H9 (cell line): Measurements from ENCODE around the gene MDH2. TPM values are rescaled to one million over a fixed set of nuclear protein-coding genes. Genes with fewer than 3 reads are reported as not detected.

Source experiments
- DNase-seq: peaks from one replicate; pipeline ENCODE4 v3.0.0-alpha.2; 2017
- H2AFZ ChIP-seq: one replicate; pipeline ENCODE4 v1.6.1; 2013; ENCODE audit warnings: mild to moderate bottlenecking, low read length, control low read depth, moderate library complexity
- H2AK5ac ChIP-seq: 2 replicates; pipeline ENCODE4 v1.6.1; 2013; ENCODE audit warnings: low read length, control low read depth, mixed read lengths; ENCODE audit not compliant: insufficient read length
- H2BK120ac ChIP-seq: one replicate; pipeline ENCODE4 v1.6.1; 2013; ENCODE audit warnings: low read depth, mild to moderate bottlenecking, low read length, control low read depth, inconsistent platforms; ENCODE audit not compliant: poor library complexity, severe bottlenecking
- H2BK12ac ChIP-seq: 2 replicates; pipeline ENCODE4 v1.6.1; 2013; ENCODE audit warnings: low read length, control low read depth, mixed read lengths, low read depth; ENCODE audit not compliant: insufficient read length
- H2BK15ac ChIP-seq: 2 replicates; pipeline ENCODE4 v1.6.1; 2013; ENCODE audit warnings: low read depth, low read length, control low read depth
- H2BK20ac ChIP-seq: one replicate; pipeline ENCODE4 v1.6.1; 2013; ENCODE audit warnings: low read depth, mild to moderate bottlenecking, low read length, control low read depth, inconsistent platforms; ENCODE audit not compliant: poor library complexity, severe bottlenecking
- H2BK5ac ChIP-seq: 2 replicates; pipeline ENCODE4 v1.6.1; 2013; ENCODE audit warnings: low read length, control low read depth, mixed read lengths; ENCODE audit not compliant: insufficient read length
- H3K14ac ChIP-seq: 2 replicates; pipeline ENCODE4 v1.6.1; 2013; ENCODE audit warnings: low read length, control low read depth; ENCODE audit not compliant: insufficient read depth
- H3K18ac ChIP-seq: 2 replicates; pipeline ENCODE4 v1.6.1; 2013; ENCODE audit warnings: low read depth, mild to moderate bottlenecking, mixed read lengths, low read length, control low read depth; ENCODE audit not compliant: insufficient read length
- H3K23ac ChIP-seq: 2 replicates; pipeline ENCODE4 v1.6.1; 2013; ENCODE audit warnings: low read length, control low read depth, mixed read lengths, low read depth; ENCODE audit not compliant: insufficient read length
- H3K23me2 ChIP-seq: 2 replicates; pipeline ENCODE4 v1.6.1; 2013; ENCODE audit warnings: low read depth, mild to moderate bottlenecking, mixed read lengths, low read length, control low read depth; ENCODE audit not compliant: insufficient read length, poor library complexity, severe bottlenecking
- H3K27ac ChIP-seq: 2 replicates; pipeline ENCODE4 v1.5.1; 2013; ENCODE audit warnings: low read length, control low read depth, mixed read lengths, low read depth; ENCODE audit not compliant: insufficient read length
- H3K27me3 ChIP-seq: 2 replicates; pipeline ENCODE4 v1.6.1; 2013; ENCODE audit warnings: low read length, control low read depth, inconsistent platforms; ENCODE audit not compliant: insufficient read depth
- H3K4ac ChIP-seq: 2 replicates; pipeline ENCODE4 v1.6.1; 2013; ENCODE audit warnings: low read depth, mild to moderate bottlenecking, control low read depth, inconsistent platforms, low read length, moderate library complexity
- H3K4me1 ChIP-seq: 2 replicates; pipeline ENCODE4 v1.6.1; 2013; ENCODE audit warnings: low read length, control low read depth, inconsistent platforms; ENCODE audit not compliant: insufficient read depth
- H3K4me2 ChIP-seq: 2 replicates; pipeline ENCODE4 v1.6.1; 2013; ENCODE audit warnings: low read length, control low read depth, mixed read lengths; ENCODE audit not compliant: insufficient read length, insufficient read depth
- H3K56ac ChIP-seq: 2 replicates; pipeline ENCODE4 v1.6.1; 2013; ENCODE audit warnings: low read depth, mild to moderate bottlenecking, mixed read lengths, low read length, control low read depth; ENCODE audit not compliant: insufficient read length
- H3K79me1 ChIP-seq: 2 replicates; pipeline ENCODE4 v1.6.1; 2013; ENCODE audit warnings: low read depth, mild to moderate bottlenecking, moderate library complexity, low read length, control low read depth, inconsistent platforms; ENCODE audit not compliant: insufficient read depth, poor library complexity, severe bottlenecking
- H3K79me2 ChIP-seq: 2 replicates; pipeline ENCODE4 v1.6.1; 2013; ENCODE audit warnings: low read length, control low read depth, inconsistent platforms; ENCODE audit not compliant: insufficient read depth
- H3K9ac ChIP-seq: 2 replicates; pipeline ENCODE4 v1.6.1; 2013; ENCODE audit warnings: low read length, control low read depth, mixed read lengths; ENCODE audit not compliant: insufficient read length; ENCODE audit errors: extremely low read depth
- H3K9me3 ChIP-seq: one replicate; pipeline ENCODE4 v1.6.1; 2013; ENCODE audit warnings: low read depth, low read length, inconsistent platforms; ENCODE audit not compliant: control insufficient read depth
- H3T11ph ChIP-seq: one replicate; pipeline ENCODE4 v1.6.1; 2013; ENCODE audit warnings: mild to moderate bottlenecking, low read length, control low read depth, inconsistent platforms
- H4K20me1 ChIP-seq: one replicate; pipeline ENCODE4 v1.6.1; 2013; ENCODE audit not compliant: control insufficient read depth, insufficient read length, insufficient read depth
- H4K5ac ChIP-seq: 2 replicates; pipeline ENCODE4 v1.6.1; 2013; ENCODE audit warnings: low read depth, mild to moderate bottlenecking, mixed read lengths, low read length, control low read depth; ENCODE audit not compliant: insufficient read length
- H4K8ac ChIP-seq: replicated peaks from 2 replicates; pipeline ENCODE4 v1.6.1; 2013; ENCODE audit warnings: low read length, control low read depth, mixed read lengths, low read depth; ENCODE audit not compliant: insufficient read length
- H4K91ac ChIP-seq: 2 replicates; pipeline ENCODE4 v1.6.1; 2013; ENCODE audit warnings: low read depth, mild to moderate bottlenecking, moderate library complexity, mixed read lengths, low read length, control low read depth; ENCODE audit not compliant: insufficient read length
- H3K27ac Mint-ChIP-seq, 3 experiments: 2 replicates in 2 of 3; 3 replicates in 1 of 3; pipeline ENCODE4 v1.8.0; 2020 to 2021; ENCODE audit warnings: mixed read lengths in 3 of 3, mild to moderate bottlenecking in 1 of 3, moderate library complexity in 1 of 3
- H3K27me3 Mint-ChIP-seq: 2 replicates; pipeline ENCODE4 v1.8.0; 2021; ENCODE audit warnings: low read depth, mild to moderate bottlenecking, moderate library complexity, mixed read lengths
- H3K36me3 Mint-ChIP-seq, 3 experiments: 2 replicates in 2 of 3; 3 replicates in 1 of 3; pipeline ENCODE4 v1.8.0; 2020 to 2021; ENCODE audit warnings: low read depth in 3 of 3, mixed read lengths in 3 of 3; ENCODE audit not compliant: insufficient read depth in 1 of 3
- H3K4me1 Mint-ChIP-seq, 2 experiments: 2 replicates each; pipeline ENCODE4 v1.8.0; 2020; ENCODE audit warnings: mixed read lengths in 2 of 2
- H3K4me3 Mint-ChIP-seq, 2 experiments: 2 replicates in 1 of 2; 3 replicates in 1 of 2; pipeline ENCODE4 v1.8.0; 2020 to 2021; ENCODE audit warnings: mild to moderate bottlenecking in 2 of 2, mixed read lengths in 2 of 2, moderate library complexity in 1 of 2
- H3K9me3 Mint-ChIP-seq, 2 experiments: 2 replicates in 1 of 2; 3 replicates in 1 of 2; pipeline ENCODE4 v1.8.0; 2020; ENCODE audit warnings: mild to moderate bottlenecking in 2 of 2, mixed read lengths in 2 of 2, moderate library complexity in 1 of 2
- WGBS: extraction: QIAGEN DNeasy Blood & Tissue Kit; methylation state at CpG from one replicate; pipeline ENCODE4 v1.1.7; 2013; ENCODE audit warnings: missing lambda C conversion rate, low lambda C conversion rate, mixed read lengths; ENCODE audit not compliant: insufficient read length; ENCODE audit errors: extremely low coverage; 5-methylcytosine and 5-hydroxymethylcytosine counted together
- long read RNA-seq: library from polyadenylated mRNA; unstranded; transcript quantifications from one replicate; pipeline ENCODE4 v2.0.0, GENCODE V29; 2020
- total RNA-seq: library from RNA; stranded (reverse); gene quantifications from 2 replicates; pipeline ENCODE4 v1.2.1, GENCODE V29; 2021
- TF ChIP-seq, protein P1 (sequence below): fragments of 200-600 bp; sonication (generic); conservative IDR thresholded peaks from 3 replicates; pipeline ENCODE4 v1.8.0; 2021; ENCODE audit warnings: antibody characterized with exemption, mild to moderate bottlenecking

The MDH2 gene
- total RNA-seq, result 257 and 260 TPM in 2 replicates
- long read RNA-seq, transcript MDH2-204 (8 exons, 2,020 nt), result minor isoform, 29 of 1,425 reads
- long read RNA-seq, transcript MDH2-201 (9 exons, 2,209 nt), result major isoform, 1,344 of 1,425 reads
- long read RNA-seq, partial matches to known transcripts, result 27 of 1,425 reads
- long read RNA-seq, other reads (novel, unspliced or antisense), result 22 of 1,425 reads

DNA sequence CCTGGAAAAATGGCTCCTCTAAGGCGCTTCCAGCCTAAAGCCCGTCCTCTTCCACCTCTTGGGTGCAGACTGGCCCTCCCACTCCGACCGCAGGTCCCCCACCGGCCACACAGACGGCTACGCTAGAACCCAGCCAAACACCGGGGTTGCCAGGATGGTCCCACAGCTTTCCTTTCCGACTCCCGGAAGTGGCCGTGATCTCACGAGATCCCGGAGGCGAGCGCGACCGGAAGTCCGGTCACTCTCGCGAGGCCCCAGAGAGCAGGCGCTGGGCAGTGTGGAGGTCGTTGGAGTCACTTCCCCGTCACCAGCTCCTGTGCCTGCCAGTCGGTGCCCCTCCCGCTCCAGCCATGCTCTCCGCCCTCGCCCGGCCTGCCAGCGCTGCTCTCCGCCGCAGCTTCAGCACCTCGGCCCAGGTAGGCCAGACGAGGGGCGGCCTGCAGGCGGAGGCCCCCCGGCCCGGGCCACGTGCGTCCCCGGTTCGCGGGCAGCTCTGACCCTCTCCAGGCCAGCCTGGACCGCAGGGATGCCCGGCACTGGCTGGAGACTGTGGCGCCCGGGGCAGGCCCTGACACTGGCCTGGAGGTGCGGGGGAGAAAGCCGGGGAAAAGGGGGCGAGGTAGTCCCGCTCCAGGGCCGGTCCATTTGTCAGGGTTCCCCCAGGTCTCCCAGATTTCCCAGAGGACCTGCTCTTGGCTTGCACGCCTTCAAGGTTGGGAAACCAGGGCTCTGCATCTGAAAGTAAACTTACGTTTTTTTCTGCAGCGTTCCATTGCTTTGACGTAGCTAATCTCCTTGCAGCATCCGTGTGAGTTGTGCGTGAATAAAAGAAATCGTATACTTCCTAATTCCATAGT is at the start of gene MDH2, which contains the start of gene STYXL1:
MDH2 (plus strand) TSS at position 296 of the 857 bp plus-strand sequence; CDS start at position 351, 55 bp downstream.
STYXL1 (minus strand) TSS at position 190 of the 857 bp plus-strand sequence. CDS start 17,477 bp downstream, outside the sequence.
- peak within 1 kb of the TSS; percentile 89 to 99 for H3K4me3 Mint-ChIP-seq
- Histone ChIP-seq H3K9me3 (no peaks in the 10 kb centered on the region), H4K20me1 (no peaks in the 10 kb centered on the region), H3K9ac (peak within 1 kb of the TSS; percentile 97), H3T11ph (no peak within 1 kb of the TSS), H3K4me2 (peak within 1 kb of the TSS; percentile 81), H3K27me3 (no peaks in the 10 kb centered on the region), H4K91ac (peak within 1 kb of the TSS; percentile 71), H3K56ac (peak within 1 kb of the TSS; percentile 74), H2BK5ac (no peak within 1 kb of the TSS), H3K23me2 (peaks cover 7% of the 10 kb centered on the region), H2BK20ac (no peak within 1 kb of the TSS), H3K18ac (peak within 1 kb of the TSS; percentile 33), H4K5ac (no peak within 1 kb of the TSS), H2AK5ac (no peak within 1 kb of the TSS), H3K23ac (no peak within 1 kb of the TSS), H3K14ac (peak within 1 kb of the TSS; percentile 80), H2BK15ac (no peak within 1 kb of the TSS), H4K8ac (peak within 1 kb of the TSS; percentile 84), H2BK120ac (no peak within 1 kb of the TSS), H3K4ac (peak within 1 kb of the TSS; percentile 46), H3K27ac (peak within 1 kb of the TSS; percentile 34), H2BK12ac (no peak within 1 kb of the TSS), H3K4me1 (peaks cover 5% of the 10 kb centered on the region; the same call in 1 of the 2 replicates), H3K79me2 (peaks cover 34% of the 10 kb centered on the region; the same call in 1 of the 2 replicates), H3K79me1 (peaks cover 6% of the 10 kb centered on the region), H2AFZ (no peak within 1 kb of the TSS)
- peaks cover 27 to 53% (median 33%) of the 10 kb centered on the region in 3 experiments for H3K36me3 Mint-ChIP-seq
- WGBS, result no CpG with 5 or more reads among the region's 58 CpGs
- H3K4me1 Mint-ChIP-seq, result peaks cover 14 to 23% of the 10 kb centered on the region in 2 experiments
- H3K27ac Mint-ChIP-seq, result peak within 1 kb of the TSS; percentile 98 to 99 (median 99)
- no peaks in the 10 kb centered on the region for H3K27me3 Mint-ChIP-seq
- TF ChIP-seq, protein P1, sequence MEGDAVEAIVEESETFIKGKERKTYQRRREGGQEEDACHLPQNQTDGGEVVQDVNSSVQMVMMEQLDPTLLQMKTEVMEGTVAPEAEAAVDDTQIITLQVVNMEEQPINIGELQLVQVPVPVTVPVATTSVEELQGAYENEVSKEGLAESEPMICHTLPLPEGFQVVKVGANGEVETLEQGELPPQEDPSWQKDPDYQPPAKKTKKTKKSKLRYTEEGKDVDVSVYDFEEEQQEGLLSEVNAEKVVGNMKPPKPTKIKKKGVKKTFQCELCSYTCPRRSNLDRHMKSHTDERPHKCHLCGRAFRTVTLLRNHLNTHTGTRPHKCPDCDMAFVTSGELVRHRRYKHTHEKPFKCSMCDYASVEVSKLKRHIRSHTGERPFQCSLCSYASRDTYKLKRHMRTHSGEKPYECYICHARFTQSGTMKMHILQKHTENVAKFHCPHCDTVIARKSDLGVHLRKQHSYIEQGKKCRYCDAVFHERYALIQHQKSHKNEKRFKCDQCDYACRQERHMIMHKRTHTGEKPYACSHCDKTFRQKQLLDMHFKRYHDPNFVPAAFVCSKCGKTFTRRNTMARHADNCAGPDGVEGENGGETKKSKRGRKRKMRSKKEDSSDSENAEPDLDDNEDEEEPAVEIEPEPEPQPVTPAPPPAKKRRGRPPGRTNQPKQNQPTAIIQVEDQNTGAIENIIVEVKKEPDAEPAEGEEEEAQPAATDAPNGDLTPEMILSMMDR, result no peak
- peak; percentile 97 for DNase-seq
- H3K9me3 Mint-ChIP-seq, result no peaks in the 10 kb centered on the region; a peak in 1 of 5 replicates
